OCI-LY3 (cell line): ENCODE data around the gene IFIT1.

Source experiments
- CTCF ChIP-seq: fragments of 200-600, 300-600 bp; sonication (generic); IDR thresholded peaks from 2 replicates; pipeline ENCODE4 v1.5.1; 2014; ENCODE audit warnings: antibody characterized with exemption, low read length, low read depth
- EZH2phosphoT487 ChIP-seq: fragments of 200-600 bp; shearing (Covaris generic); IDR thresholded peaks from 2 replicates; pipeline ENCODE4 v1.6.1; 2018; ENCODE audit warnings: antibody characterized with exemption, mixed run types, low read depth

GRCh38 chr10:89371987-89372386 is 20.4 kb upstream of the IFIT1 start:
- TF ChIP-seq CTCF = no peak
- no peak for TF ChIP-seq EZH2phosphoT487
